Upper lobe of right lung (tissue), 1 donor: Measurements from ENCODE around the gene NTF3. TPM values are rescaled to one million over a fixed set of nuclear protein-coding genes. Genes with fewer than 3 reads are reported as not detected.

Experiments
- ATAC-seq: fragments of 200-7000 bp; cut with Tn5 transposase; one replicate; pipeline ENCODE4 v1.9.1; 2020; ENCODE audit warnings: mild to moderate bottlenecking, moderate library complexity
- DNase-seq: peaks from one replicate; pipeline ENCODE4 v3.0.0-alpha.2; 2020
- H3K27ac ChIP-seq: fragments of 200-600 bp; one replicate; pipeline ENCODE4 v1.8.0; 2022
- H3K27me3 ChIP-seq: fragments of 200-600 bp; one replicate; pipeline ENCODE4 v1.8.0; 2022; ENCODE audit warnings: mild to moderate bottlenecking
- H3K36me3 ChIP-seq: fragments of 200-600 bp; one replicate; pipeline ENCODE4 v1.8.0; 2022
- H3K4me1 ChIP-seq: fragments of 200-600 bp; one replicate; pipeline ENCODE4 v1.8.0; 2022
- H3K4me3 ChIP-seq: fragments of 200-600 bp; one replicate; pipeline ENCODE4 v1.8.0; 2022; ENCODE audit warnings: mild to moderate bottlenecking
- H3K9me3 ChIP-seq: fragments of 200-600 bp; one replicate; pipeline ENCODE4 v1.8.0; 2022
- intact Hi-C: fragments of 100-400 bp; cut with DNase I; formaldehyde crosslinking; loops from one replicate; pipeline ENCODE4 v1.11.0; 2022
- total RNA-seq: library from RNA; stranded (reverse); fragmentation: NEBNext Ultra II Directional; extraction: Animal tissue kit (Norgen Biotek cat#: 25700); gene quantifications from one replicate; pipeline ENCODE4 v1.2.1, GENCODE V29; 2021
- TF ChIP-seq, protein P1 (sequence below): fragments of 200-600 bp; IDR thresholded peaks from one replicate; pipeline ENCODE4 v1.8.0; 2022; ENCODE audit warnings: antibody characterized with exemption
- donor health status: DM: no; HTN: yes; CAD: no; lungs with severe emphysema.

NTF3 gene
- total RNA-seq, 1 donor from 2014 or later: 0.93 TPM

DNA sequence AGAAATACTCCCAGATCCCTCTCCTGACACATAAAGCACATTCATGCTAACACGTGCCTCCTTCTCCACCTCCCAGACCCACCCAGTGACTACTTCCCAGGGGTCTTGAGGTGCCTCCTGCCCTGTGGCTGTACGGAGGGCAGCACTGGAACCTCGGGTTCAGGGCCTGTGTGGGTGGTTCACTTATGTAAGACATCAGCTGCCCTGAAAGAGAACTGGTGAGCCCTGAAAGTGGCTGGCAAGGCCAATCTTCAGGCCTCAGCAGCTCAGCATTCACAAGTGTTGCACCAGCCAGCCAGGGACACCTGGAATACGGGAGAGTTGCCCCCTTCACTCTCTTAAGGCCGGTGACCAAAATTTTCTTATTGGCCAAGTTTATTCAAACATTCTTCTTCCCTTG lies 38.9 kb upstream of the NTF3 start:
- H3K27ac ChIP-seq: no peak overlapping the region
- no peaks in the 10 kb centered on the region for H3K27me3 ChIP-seq
- H3K9me3 ChIP-seq: no peaks in the 10 kb centered on the region
- H3K36me3 ChIP-seq: no peaks in the 10 kb centered on the region
- DNase-seq: no peak
- TF ChIP-seq, protein P1, sequence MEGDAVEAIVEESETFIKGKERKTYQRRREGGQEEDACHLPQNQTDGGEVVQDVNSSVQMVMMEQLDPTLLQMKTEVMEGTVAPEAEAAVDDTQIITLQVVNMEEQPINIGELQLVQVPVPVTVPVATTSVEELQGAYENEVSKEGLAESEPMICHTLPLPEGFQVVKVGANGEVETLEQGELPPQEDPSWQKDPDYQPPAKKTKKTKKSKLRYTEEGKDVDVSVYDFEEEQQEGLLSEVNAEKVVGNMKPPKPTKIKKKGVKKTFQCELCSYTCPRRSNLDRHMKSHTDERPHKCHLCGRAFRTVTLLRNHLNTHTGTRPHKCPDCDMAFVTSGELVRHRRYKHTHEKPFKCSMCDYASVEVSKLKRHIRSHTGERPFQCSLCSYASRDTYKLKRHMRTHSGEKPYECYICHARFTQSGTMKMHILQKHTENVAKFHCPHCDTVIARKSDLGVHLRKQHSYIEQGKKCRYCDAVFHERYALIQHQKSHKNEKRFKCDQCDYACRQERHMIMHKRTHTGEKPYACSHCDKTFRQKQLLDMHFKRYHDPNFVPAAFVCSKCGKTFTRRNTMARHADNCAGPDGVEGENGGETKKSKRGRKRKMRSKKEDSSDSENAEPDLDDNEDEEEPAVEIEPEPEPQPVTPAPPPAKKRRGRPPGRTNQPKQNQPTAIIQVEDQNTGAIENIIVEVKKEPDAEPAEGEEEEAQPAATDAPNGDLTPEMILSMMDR: no peak
- ATAC-seq: no peak
- intact Hi-C loops: no loop called here
- no peak overlapping the region for H3K4me3 ChIP-seq
- no peaks in the 10 kb centered on the region for H3K4me1 ChIP-seq

DNA sequence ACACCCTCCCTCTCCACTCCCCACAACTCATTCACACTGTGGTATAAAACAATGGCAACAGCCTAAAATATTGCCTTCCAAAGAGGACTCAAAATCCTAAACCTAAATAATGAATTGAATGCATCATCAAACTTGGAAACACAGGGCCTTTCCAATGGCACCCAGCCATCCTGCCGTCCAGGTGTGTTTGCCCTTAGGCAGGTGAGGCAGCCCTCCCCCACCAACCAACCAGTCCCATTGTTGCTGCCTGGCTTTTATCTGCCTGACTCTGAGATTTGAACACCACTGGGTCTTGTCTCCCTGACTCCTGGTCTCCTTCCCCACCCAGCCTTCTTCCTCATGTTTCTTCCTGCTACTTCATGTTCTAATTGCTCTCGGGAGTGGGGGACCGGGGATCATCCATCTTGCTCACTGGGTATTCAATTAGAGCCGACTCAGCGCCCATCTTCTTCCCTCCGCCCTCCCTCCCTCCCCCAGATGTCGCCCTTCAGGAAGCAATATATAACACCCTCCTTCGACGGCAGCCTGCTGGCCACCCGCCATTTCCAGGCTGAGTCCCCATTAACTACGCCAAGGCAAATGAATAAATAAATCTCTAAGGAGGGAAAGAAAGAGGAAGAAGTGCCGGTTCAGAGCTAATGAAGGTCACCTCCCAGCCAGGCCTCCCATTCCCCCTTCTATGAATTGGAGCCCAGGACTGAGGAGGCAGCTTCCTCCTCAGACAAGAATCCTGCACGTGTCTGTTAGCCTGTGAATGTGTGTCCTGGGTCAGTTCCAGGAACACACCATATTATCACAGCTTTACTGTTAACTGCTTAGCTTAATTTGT lies 36.3 kb upstream of the NTF3 start:
- ATAC-seq: no peak
- intact Hi-C loops: no loop called here
- H3K9me3 ChIP-seq: no peaks in the 10 kb centered on the region
- H3K36me3 ChIP-seq: no peaks in the 10 kb centered on the region
- no peak for DNase-seq
- no peak overlapping the region for H3K4me3 ChIP-seq
- no peaks in the 10 kb centered on the region for H3K27me3 ChIP-seq
- H3K4me1 ChIP-seq: no peaks in the 10 kb centered on the region
- TF ChIP-seq, protein P1: no peak
- no peak overlapping the region for H3K27ac ChIP-seq

DNA sequence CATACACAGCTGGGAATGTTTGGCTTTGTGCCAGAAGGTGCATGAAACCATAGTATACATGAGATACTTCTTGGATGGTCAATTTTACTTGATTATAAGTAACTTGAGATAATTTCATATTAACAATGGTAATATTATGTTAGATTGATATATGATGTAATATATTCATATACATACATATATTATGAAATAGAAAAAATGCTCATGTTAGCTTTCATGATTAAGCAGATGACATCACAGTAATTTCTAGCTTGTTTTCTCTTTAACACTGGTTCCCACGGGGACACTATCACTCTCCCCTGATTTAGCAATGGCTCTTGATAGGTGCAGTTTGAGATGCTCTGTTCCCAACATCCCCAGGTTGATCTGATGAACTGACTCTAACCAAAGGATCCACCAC lies 35.4 kb upstream of the NTF3 start:
- no peaks in the 10 kb centered on the region for H3K36me3 ChIP-seq
- intact Hi-C loops: no loop called here
- H3K4me3 ChIP-seq: no peak overlapping the region
- ATAC-seq (no peak), DNase-seq (no peak)
- no peaks in the 10 kb centered on the region for H3K4me1 ChIP-seq
- no peaks in the 10 kb centered on the region for H3K27me3 ChIP-seq
- TF ChIP-seq, protein P1: no peak
- no peaks in the 10 kb centered on the region for H3K9me3 ChIP-seq
- no peak overlapping the region for H3K27ac ChIP-seq

DNA sequence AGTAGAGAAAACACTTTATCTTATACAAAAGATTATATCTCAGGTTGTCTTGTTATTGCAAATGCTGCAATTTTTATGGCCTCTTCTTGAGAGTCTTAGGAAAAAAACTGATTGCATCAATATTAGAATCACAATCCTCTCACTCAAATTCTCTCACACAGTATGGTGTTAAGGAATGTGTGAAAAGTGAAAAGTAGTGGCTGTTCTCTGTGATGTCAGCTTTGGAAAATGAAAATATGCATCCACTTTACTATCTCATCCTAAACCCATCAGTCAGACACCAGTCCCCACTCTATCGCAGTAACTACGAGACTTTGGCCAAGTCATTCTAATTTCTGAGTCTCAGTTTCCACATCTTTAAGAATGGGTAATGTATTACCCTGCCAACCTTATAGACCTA lies 32.6 kb upstream of the NTF3 start:
- ATAC-seq (no peak), DNase-seq (no peak)
- H3K27ac ChIP-seq: no peak overlapping the region
- no peaks in the 10 kb centered on the region for H3K36me3 ChIP-seq
- H3K4me1 ChIP-seq: no peaks in the 10 kb centered on the region
- no peaks in the 10 kb centered on the region for H3K9me3 ChIP-seq
- no peak overlapping the region for H3K4me3 ChIP-seq
- peaks cover 4% of the 10 kb centered on the region for H3K27me3 ChIP-seq
- intact Hi-C loops: no loop called here
- TF ChIP-seq, protein P1: no peak

DNA sequence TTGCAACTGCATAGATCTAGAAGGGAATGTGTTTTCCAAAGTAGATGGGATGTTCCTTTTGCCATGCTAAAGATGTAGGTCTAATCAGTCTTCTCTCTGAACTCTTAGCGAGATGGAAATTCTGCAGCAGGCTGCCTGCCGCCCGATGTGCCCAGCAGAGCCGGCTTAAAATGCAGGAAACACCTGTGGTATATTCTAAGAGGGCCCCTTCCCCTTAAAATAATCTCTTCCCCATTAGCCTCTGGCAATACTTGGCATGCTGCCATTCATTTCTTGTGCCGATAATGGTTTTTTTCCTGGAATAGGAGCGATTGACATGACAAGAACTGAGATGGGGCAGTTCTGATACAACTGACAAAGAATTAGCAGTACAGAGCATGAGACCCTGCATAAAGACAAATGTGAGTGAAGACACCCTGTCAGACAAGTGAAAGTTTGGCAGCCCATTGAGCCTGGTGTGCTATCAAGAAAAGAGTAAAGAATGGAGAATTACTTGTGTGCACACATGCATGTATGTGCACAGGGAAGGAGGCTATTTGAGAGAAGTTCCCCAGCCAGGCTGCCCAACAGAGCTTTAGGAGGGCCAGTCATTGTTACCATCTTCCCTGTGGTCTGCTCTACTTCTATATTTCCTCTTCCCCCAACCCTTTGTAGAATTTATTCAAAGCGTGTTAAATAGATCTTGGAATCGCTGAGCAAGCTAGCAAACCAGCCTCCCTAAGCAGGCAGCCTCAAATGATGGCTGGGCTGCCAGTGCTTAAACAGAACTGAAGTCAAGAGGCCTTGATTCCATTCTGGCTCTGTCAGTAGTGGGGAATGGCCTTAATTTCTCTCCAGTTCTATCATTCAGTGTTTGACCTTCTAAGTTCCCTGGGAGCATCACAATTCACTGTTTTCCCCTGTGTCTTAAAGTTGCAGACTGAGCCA lies 29.6 kb upstream of the NTF3 start:
- H3K9me3 ChIP-seq: no peaks in the 10 kb centered on the region
- H3K4me3 ChIP-seq: no peak overlapping the region
- peaks cover 4% of the 10 kb centered on the region for H3K27me3 ChIP-seq
- no peak for ATAC-seq
- no peaks in the 10 kb centered on the region for H3K4me1 ChIP-seq
- H3K27ac ChIP-seq: no peak overlapping the region
- no peaks in the 10 kb centered on the region for H3K36me3 ChIP-seq
- no peak for DNase-seq
- TF ChIP-seq, protein P1: no peak
- intact Hi-C loops: no loop called here
